Upper lobe of right lung (tissue), 1 donor: ENCODE data around the gene MAP3K5. TPM values are rescaled to one million over a fixed set of nuclear protein-coding genes. Genes with fewer than 3 reads are reported as not detected.
"Not testable (repeated sequence)": the region's sequence is repeated elsewhere in the genome, so short reads cannot be mapped to it uniquely, and the experiment has no call there.

Experiments used
- ATAC-seq: fragments of 200-7000 bp; cut with Tn5 transposase; one replicate; pipeline ENCODE4 v1.9.1; 2020; ENCODE audit warnings: mild to moderate bottlenecking, moderate library complexity
- DNase-seq: peaks from one replicate; pipeline ENCODE4 v3.0.0-alpha.2; 2020
- H3K27ac ChIP-seq: fragments of 200-600 bp; one replicate; pipeline ENCODE4 v1.8.0; 2022
- H3K27me3 ChIP-seq: fragments of 200-600 bp; one replicate; pipeline ENCODE4 v1.8.0; 2022; ENCODE audit warnings: mild to moderate bottlenecking
- H3K36me3 ChIP-seq: fragments of 200-600 bp; one replicate; pipeline ENCODE4 v1.8.0; 2022
- H3K4me1 ChIP-seq: fragments of 200-600 bp; one replicate; pipeline ENCODE4 v1.8.0; 2022
- H3K4me3 ChIP-seq: fragments of 200-600 bp; one replicate; pipeline ENCODE4 v1.8.0; 2022; ENCODE audit warnings: mild to moderate bottlenecking
- H3K9me3 ChIP-seq: fragments of 200-600 bp; one replicate; pipeline ENCODE4 v1.8.0; 2022
- intact Hi-C: fragments of 100-400 bp; cut with DNase I; formaldehyde crosslinking; loops from one replicate; pipeline ENCODE4 v1.11.0; 2022
- total RNA-seq: library from RNA; stranded (reverse); fragmentation: NEBNext Ultra II Directional; extraction: Animal tissue kit (Norgen Biotek cat#: 25700); gene quantifications from one replicate; pipeline ENCODE4 v1.2.1, GENCODE V29; 2021
- TF ChIP-seq, protein P1 (sequence below): fragments of 200-600 bp; IDR thresholded peaks from one replicate; pipeline ENCODE4 v1.8.0; 2022; ENCODE audit warnings: antibody characterized with exemption
- donor health status: DM: no; HTN: yes; CAD: no; lungs with severe emphysema.

Gene MAP3K5
- total RNA-seq, 1 donor from 2014 or later: 32.5 TPM

DNA sequence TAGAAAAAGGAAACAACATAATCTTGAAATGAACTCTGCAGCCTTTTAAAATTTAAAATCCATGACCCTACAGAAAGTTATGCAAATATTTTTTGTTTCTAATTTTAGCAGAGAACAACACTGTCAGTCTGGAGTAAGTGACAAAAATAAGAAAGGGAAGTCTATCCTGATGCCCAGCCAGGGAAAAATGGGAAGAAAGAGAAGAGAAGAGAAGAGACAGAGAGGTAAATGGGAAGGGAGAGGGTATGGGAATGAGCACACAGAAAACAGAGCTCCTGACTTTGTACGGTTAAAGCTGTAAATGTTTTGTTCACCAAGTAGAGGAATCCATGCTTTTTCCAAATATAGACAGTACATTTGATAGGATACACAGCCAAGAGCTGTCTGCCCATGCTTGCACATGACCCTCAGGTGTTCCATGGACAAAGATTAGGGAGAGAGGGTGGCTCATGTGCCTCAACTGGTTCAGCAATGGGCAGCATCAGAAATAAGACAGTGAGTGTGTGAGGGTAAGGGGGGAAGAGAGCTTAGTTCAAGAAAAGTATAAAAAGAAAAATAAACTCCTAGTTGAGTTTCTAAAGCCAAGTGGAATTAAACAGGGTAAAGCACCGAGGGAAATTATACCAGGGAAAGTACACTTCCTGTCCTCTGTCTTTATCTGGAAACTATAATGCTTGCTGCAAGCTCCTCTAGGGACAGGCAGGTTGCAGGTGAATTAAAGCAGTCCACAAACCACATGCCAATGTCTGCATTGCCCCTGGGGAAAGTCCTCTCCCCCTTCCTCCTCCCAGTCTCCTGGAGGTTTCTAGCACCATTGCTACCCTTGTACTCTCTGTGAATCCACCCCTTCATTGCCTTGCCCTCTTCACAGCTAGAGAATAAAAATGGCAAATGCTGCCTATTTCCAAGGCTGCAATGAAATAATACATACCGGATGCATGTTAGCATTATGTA lies 30.0 kb downstream of the MAP3K5 start:
- ATAC-seq (peak; percentile 32), DNase-seq (no peak)
- TF ChIP-seq, protein P1, sequence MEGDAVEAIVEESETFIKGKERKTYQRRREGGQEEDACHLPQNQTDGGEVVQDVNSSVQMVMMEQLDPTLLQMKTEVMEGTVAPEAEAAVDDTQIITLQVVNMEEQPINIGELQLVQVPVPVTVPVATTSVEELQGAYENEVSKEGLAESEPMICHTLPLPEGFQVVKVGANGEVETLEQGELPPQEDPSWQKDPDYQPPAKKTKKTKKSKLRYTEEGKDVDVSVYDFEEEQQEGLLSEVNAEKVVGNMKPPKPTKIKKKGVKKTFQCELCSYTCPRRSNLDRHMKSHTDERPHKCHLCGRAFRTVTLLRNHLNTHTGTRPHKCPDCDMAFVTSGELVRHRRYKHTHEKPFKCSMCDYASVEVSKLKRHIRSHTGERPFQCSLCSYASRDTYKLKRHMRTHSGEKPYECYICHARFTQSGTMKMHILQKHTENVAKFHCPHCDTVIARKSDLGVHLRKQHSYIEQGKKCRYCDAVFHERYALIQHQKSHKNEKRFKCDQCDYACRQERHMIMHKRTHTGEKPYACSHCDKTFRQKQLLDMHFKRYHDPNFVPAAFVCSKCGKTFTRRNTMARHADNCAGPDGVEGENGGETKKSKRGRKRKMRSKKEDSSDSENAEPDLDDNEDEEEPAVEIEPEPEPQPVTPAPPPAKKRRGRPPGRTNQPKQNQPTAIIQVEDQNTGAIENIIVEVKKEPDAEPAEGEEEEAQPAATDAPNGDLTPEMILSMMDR: no peak
- Histone ChIP-seq H3K36me3 (no peaks in the 10 kb centered on the region), H3K27me3 (no peaks in the 10 kb centered on the region), H3K9me3 (no peaks in the 10 kb centered on the region), H3K4me1 (peaks cover 67% of the 10 kb centered on the region), H3K27ac (peak overlapping the region; percentile 80), H3K4me3 (peak overlapping the region; percentile 21)
- intact Hi-C loops: no loop called here

GRCh38 chr6:136761227-136761922 lies 30.9 kb downstream of the MAP3K5 start:
- DNase-seq (no peak), ATAC-seq (peak; percentile 59)
- H3K9me3 ChIP-seq: no peaks in the 10 kb centered on the region

GRCh38 chr6:136760781-136761180 lies 31.5 kb downstream of the MAP3K5 start:
- H3K36me3 ChIP-seq, DNase-seq, intact Hi-C loops, H3K9me3 ChIP-seq, H3K27me3 ChIP-seq: not testable (repeated sequence)
- peak; percentile 44 for ATAC-seq
- Histone ChIP-seq H3K27ac (peak overlapping the region; percentile 80), H3K4me3 (peak overlapping the region; percentile 21), H3K4me1 (peaks cover 59% of the 10 kb centered on the region)

More at GRCh38 chr6:136761227-136761922, 30.9 kb downstream of the MAP3K5 start:
- Histone ChIP-seq H3K27me3 (no peaks in the 10 kb centered on the region), H3K27ac (peak overlapping the region; percentile 80), H3K36me3 (no peaks in the 10 kb centered on the region), H3K4me1 (peaks cover 64% of the 10 kb centered on the region), H3K4me3 (peak overlapping the region; percentile 21)
- intact Hi-C loops: no loop called here
- TF ChIP-seq, protein P1: no peak

GRCh38 chr6:136757150-136757549 lies 35.1 kb downstream of the MAP3K5 start:
- Histone ChIP-seq H3K36me3 (no peaks in the 10 kb centered on the region), H3K27me3 (no peaks in the 10 kb centered on the region), H3K4me3 (no peak overlapping the region), H3K9me3 (no peaks in the 10 kb centered on the region), H3K4me1 (peaks cover 42% of the 10 kb centered on the region), H3K27ac (no peak overlapping the region)
- ATAC-seq (peak; percentile 47), DNase-seq (no peak)
- TF ChIP-seq, protein P1: no peak
- intact Hi-C loops: no loop called here

DNA sequence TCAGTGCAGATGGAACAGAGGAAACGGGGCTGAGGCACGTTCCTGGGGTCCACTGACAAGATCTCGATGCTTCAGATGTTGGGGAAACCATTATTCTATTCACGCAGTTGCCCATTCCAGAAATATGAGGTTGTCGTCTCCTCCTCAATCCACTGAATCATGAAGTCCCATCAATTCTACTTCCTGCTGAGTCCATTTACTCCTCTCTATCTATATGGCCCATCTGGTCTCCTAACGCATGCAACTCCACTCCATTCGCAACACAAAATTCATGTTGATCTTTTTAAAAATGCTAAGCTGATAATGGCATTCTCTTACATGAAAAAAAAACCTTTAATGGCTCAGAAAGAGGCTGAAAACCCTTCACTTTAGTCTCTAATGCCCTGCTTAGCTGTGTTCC lies 37.5 kb downstream of the MAP3K5 start:
- no peak overlapping the region for H3K27ac ChIP-seq
- H3K4me3 ChIP-seq: no peak overlapping the region
- intact Hi-C loops: no loop called here
- DNase-seq: no peak
- no peaks in the 10 kb centered on the region for H3K36me3 ChIP-seq
- no peaks in the 10 kb centered on the region for H3K9me3 ChIP-seq
- ATAC-seq: no peak
- H3K27me3 ChIP-seq: no peaks in the 10 kb centered on the region
- TF ChIP-seq, protein P1: no peak
- H3K4me1 ChIP-seq: peaks cover 43% of the 10 kb centered on the region

DNA sequence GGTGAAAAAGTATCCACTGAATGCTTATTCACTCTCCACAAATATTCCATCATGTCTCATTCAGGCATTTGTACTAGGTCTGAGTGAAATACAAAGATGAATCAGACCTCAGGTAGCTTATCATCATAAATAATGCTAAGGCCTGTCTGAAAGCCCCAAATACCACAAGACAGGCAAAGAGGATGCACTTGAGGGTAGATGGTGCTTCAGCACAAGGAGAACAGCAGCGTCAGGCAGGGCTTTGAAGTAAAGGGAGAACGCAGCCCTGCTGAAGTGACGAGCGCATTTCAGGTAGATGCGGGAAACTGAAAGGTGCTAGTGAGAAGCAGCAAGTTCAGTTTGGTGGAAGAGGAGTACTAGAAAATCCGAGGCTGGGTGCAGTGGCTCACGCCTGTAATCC lies 38.7 kb downstream of the MAP3K5 start:
- DNase-seq: no peak
- H3K4me1 ChIP-seq: peaks cover 48% of the 10 kb centered on the region
- H3K27ac ChIP-seq: no peak overlapping the region
- no peaks in the 10 kb centered on the region for H3K36me3 ChIP-seq
- H3K9me3 ChIP-seq: no peaks in the 10 kb centered on the region
- H3K4me3 ChIP-seq: no peak overlapping the region
- no peaks in the 10 kb centered on the region for H3K27me3 ChIP-seq
- TF ChIP-seq, protein P1: no peak
- peak; percentile 35 for ATAC-seq
- intact Hi-C loops: no loop called here
